ENCODE results near the gene TNP2. TPM values are rescaled to one million over a fixed set of nuclear protein-coding genes. Genes with fewer than 3 reads are reported as not detected.
A peak's percentile ranks its signal among the peaks of the same experiment; 100 is the strongest.

Gene TNP2
- total RNA-seq, 1 donor from 2014 or later: not detected

DNA sequence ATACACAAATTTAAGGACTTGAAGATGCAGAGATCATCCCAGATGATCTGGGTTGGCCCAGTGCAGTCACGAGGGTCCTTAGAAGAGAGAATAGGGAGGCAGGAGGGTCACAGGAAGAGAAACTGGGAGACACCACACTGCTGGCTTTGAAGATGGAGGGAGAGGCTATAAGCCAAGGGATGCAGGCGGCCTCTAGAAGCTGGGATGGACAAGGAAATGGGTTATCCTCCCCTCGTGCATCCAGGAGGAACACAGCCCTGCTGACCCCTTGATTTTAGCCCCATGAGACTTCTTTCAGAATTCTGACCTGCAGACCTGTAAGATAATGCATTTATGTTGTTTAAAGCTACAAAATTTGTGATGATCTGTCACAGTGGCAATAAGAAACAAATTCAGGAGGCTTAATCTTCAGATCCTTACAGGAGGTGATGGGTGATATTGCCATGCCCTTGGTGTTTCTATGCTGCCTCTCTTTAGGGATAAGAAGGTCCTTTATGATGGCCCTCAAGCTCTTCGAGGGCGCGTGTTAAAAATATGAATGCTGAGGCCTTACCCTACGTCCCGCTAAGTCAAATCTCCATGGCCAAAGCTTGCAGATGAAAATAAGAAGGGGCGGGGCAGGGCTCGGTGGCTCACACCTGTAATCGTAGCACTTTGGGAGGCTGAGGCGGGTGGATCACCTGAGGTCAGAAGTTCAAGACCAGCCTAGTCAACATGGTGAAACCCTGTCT is 8.6 kb upstream of the TNP2 start:
- no peak for DNase-seq (ENCODE audit: low read depth in 2 of 2)

DNA sequence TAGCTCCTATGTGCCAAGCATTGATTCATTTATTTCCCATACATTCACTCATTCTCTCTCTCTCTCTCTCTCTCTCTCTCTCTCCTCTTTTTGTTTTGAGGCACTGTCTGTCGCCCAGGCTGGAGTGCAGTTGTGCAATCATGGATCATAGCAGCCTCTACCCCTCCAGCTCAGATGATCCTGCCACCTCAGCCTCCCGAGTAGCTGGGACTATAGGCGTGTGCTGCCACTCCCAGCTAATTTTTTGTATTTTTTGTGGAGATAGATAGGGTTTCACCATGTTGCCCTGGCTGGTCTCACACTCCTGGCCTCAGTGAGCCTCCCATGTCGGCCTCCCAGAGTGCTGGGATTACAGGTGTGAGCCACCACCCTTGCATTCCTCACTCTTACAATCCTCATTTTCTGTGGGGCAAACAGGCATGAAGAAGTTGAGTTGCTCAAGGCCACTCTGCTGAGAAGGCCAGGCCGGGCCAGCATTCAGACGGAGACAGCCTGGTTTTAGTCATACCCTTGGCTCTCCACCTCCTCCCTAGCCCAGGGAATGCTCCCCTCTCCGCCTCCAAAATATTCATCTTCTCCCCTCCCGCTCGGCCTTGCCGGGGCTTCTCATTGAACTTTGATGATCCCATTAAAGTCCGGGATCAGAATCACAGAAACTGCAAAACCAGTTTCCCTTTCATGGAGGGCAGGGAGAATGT is 7.9 kb upstream of the TNP2 start:
- DNase-seq (ENCODE audit: low read depth in 2 of 2): no peak

- DNase-seq (ENCODE audit: low read depth in 2 of 2): no peak
Observed at GRCh38 chr16:11276143-11276895, 7.2 kb upstream of the TNP2 start, which contains the start of gene PRM2. PRM2 (minus strand) TSS chr16:11276480; CDS start chr16:11276370, 110 bp downstream.

GRCh38 chr16:11274964-11275363 is 5.8 kb upstream of the TNP2 start:
- DNase-seq (ENCODE audit: low read depth in 2 of 2): no peak

GRCh38 chr16:11273721-11274324 is 4.7 kb upstream of the TNP2 start:
- no peak for DNase-seq (ENCODE audit: low read depth in 2 of 2)

- DNase-seq (ENCODE audit: low read depth in 2 of 2): no peak
Observed at GRCh38 chr16:11272921-11273720, 4.0 kb upstream of the TNP2 start, which contains the start of gene PRM3. PRM3 (minus strand) TSS chr16:11273629; CDS start chr16:11273595, 34 bp downstream.

- DNase-seq (ENCODE audit: low read depth in 2 of 2): no peak
Observed at GRCh38 chr16:11272484-11272883, 3.4 kb upstream of the TNP2 start.

DNA sequence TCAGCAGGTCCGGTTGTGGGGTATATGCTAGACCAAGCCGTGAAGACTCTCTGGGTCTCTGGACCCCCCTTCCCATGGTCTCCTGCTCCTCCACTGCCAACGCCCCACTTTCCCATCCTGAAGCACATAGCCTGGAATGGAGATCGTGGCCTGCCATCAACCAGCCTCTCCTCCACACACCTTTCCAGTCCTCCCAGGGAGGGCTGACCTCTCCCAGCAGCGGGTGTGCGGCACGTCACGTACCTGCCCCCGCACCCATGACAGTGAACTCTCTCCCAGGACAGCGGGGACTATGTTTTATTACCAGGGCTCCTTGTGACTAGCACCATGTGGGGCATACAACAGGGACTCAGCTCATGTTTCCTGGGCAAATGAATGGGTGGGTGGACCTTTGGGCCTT is 2.5 kb upstream of the TNP2 start:
- no peak for DNase-seq (ENCODE audit: low read depth in 2 of 2)

- DNase-seq (ENCODE audit: low read depth in 2 of 2): no peak
Observed at GRCh38 chr16:11270602-11271162, 1.6 kb upstream of the TNP2 start.

DNA sequence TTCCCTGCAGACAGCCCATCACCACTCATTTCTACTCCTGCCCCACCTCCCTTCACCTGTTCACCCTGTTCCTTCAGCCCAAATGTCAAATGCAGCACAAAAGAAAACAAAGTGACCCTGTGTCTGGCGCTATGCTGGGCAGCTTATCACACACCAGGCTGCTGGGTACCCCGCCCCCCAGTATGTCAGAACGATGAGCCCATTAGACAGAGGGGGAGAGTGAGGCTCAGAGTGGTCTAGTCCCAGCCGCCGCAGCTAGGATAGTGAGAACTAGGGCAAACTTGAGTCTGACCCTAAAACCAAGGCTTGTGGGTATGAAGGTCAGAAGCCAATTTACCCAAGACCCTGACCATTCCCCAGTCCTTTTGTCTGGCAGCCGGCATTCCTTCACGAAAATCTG is 4.0 kb downstream of the TNP2 start:
- DNase-seq (ENCODE audit: low read depth in 2 of 2): no peak

- DNase-seq (ENCODE audit: low read depth in 2 of 2): no peak
Observed at GRCh38 chr16:11264155-11264832, 4.8 kb downstream of the TNP2 start.

- DNase-seq (ENCODE audit: low read depth in 2 of 2): no peak
Observed at GRCh38 chr16:11263737-11264136, 5.4 kb downstream of the TNP2 start.

DNA sequence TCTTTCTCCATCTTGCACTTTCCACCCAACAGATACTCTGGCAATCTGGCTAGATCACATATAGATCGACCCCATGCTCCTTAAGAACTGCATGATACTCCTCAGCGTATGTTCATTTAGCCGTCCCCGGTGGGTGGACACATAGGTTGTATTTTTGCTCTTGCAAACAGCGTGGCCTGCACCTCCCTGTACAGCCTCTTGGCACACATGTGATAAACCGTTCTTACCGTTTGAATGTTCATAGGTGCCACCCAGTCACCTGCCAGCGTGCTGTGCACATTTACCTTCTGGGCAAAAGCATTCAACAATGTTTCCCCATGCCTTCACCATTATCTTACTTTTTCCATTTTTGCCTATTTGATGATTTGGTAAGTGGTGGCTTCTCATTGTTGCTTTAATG is 6.2 kb downstream of the TNP2 start:
- DNase-seq (ENCODE audit: low read depth in 2 of 2): no peak

DNA sequence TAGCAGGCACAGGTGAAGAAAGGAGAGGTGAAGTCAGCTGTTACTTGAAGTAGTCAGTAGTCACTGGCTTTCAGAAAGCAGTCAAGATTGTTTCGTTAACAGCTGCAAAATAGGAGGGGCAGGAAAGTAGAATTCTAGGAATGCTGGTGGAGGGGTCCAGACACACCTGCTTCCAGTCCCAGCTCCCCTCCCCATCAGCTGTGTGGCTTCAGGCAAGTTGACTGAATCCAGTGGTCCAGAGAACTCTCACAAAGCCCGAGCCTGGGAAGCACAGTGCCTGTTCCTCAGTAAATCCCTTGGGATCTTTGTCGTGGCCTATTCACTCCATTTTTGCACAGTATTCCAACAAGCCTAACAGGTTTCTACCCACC is 8.5 kb downstream of the TNP2 start:
- DNase-seq (ENCODE audit: low read depth in 2 of 2): no peak

GRCh38 chr16:11259655-11260595 is 9.2 kb downstream of the TNP2 start:
- DNase-seq (ENCODE audit: low read depth in 2 of 2): no peak

- no peak for DNase-seq (ENCODE audit: low read depth in 2 of 2)
Observed at GRCh38 chr16:11258553-11259492, 10.3 kb downstream of the TNP2 start.

- peak; percentile 56 to 81 for DNase-seq (ENCODE audit: low read depth in 2 of 2)
Observed at GRCh38 chr16:11257131-11257938, 11.8 kb downstream of the TNP2 start.
